Right lobe of liver (tissue), 6 donors: ENCODE measurements around the gene TRMO. TPM values are rescaled to one million over a fixed set of nuclear protein-coding genes. Genes with fewer than 3 reads are reported as not detected.

Source experiments
- ATAC-seq, 4 donors: fragments of 200-7000 bp; cut with Tn5 transposase; one replicate each; pipeline ENCODE4 v1.9.1; 2020; ENCODE audit warnings: mild to moderate bottlenecking in 4 of 4, moderate library complexity in 4 of 4
- DNase-seq, 3 donors: peaks; one replicate each; pipeline ENCODE4 v3.0.0-alpha.2; 2020
- H3K27ac ChIP-seq, 3 donors: fragments of 200-600 bp; one replicate each; pipeline ENCODE4 v1.8.0; 2022
- H3K27me3 ChIP-seq, 2 donors: fragments of 200-600 bp; one replicate each; pipeline ENCODE4 v1.8.0; 2022
- H3K36me3 ChIP-seq, 4 donors: fragments of 200-600 bp; sonication (generic) in 1 of 4; one replicate each; pipeline versions ENCODE4 v1.5.1 to v1.8.0; 2017 to 2022; ENCODE audit warnings: control low read depth in 1 of 4
- H3K4me1 ChIP-seq, 4 donors: fragments of 200-600 bp; sonication (generic) in 1 of 4; one replicate each; pipeline versions ENCODE4 v1.5.1 to v1.8.0; 2017 to 2022; ENCODE audit warnings: control low read depth in 1 of 4
- H3K4me3 ChIP-seq, 3 donors: fragments of 200-600 bp; one replicate each; pipeline ENCODE4 v1.8.0; 2022
- H3K9me3 ChIP-seq, 4 donors: fragments of 200-600 bp; sonication (generic) in 1 of 4; one replicate each; pipeline versions ENCODE4 v1.5.1 to v1.8.0; 2017 to 2022; ENCODE audit warnings: control low read depth in 1 of 4
- POLR2A ChIP-seq: fragments of 450-650 bp; IDR thresholded peaks from one replicate; pipeline ENCODE4 v1.6.1; 2017; ENCODE audit warnings: antibody characterized with exemption, mild to moderate bottlenecking
- WGBS: methylation state at CpG from one replicate; pipeline ENCODE4 v1.1.6; 2018; ENCODE audit warnings: low coverage, low lambda C conversion rate; ENCODE audit not compliant: insufficient coverage; ENCODE audit errors: missing lambda C conversion rate; 5-methylcytosine and 5-hydroxymethylcytosine counted together
- intact Hi-C, 2 donors: fragments of 100-400 bp; cut with DNase I; formaldehyde crosslinking; loops; one replicate each; pipeline versions ENCODE4 v1.11.2 to v1.14.1; 2022
- total RNA-seq, 6 experiments: library from RNA; depleted of rRNA in 2 of 6; stranded (reverse); fragments of >200 nt in 2 of 6; fragmentation: NEBNext Ultra II Directional in 3 of 6; extraction: Animal tissue kit (Norgen Biotek cat#: 25700) in 3 of 6; gene quantifications; one replicate each; pipeline versions ENCODE4 v1.1.0 to v1.2.4, GENCODE V29; 2016 to 2023
- TF ChIP-seq, protein P1 (sequence below), 4 donors: fragments of 200-600 bp in 3 of 4; fragments of 450-650 bp in 1 of 4; IDR thresholded peaks; one replicate each; pipeline versions ENCODE4 v1.5.1 to v1.8.0; 2016 to 2022; ENCODE audit warnings: antibody characterized with exemption in 4 of 4, mild to moderate bottlenecking in 2 of 4
- donor health status: DM: no; HTN: yes; CAD: no.
- donor health status: DM: no; HTN: no; CAD: no.
- donor health status: DM: no; HTN: no; CAD: no.
- donor health status: DM: no; HTN: yes; CAD: no.
- donor health status: DM: no; HTN: yes; CAD: no.

TRMO gene
- total RNA-seq, 6 experiments from 2014 or later: 5.7 to 14.7 (median 8.3) TPM

DNA sequence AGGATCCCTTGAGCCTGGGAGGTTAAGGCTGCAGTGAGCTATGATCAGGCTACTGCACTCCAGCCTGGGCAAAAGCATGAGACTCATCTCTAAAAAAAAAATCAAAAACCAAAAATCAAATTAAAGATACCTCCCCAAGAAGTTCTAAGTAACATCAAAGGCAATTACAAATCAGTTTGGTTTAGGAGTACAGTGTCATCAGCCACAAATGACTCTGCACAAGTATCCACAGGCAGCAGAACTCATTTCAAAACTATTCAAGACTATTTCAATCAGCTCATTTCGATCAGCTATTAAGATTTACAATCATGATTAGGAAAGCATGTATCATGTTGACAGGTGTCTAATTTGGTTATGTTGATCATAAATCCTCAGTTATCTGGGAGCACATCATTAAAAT, 19.1 kb downstream of the TRMO start:
- intact Hi-C loops: loop anchor here in 1 of 2 donors (5.0 kb wide), 1 partner anchor 196 kb away; no protein-coding TSS in a partner anchor
- no peak for TF ChIP-seq POLR2A
- TF ChIP-seq, protein P1, sequence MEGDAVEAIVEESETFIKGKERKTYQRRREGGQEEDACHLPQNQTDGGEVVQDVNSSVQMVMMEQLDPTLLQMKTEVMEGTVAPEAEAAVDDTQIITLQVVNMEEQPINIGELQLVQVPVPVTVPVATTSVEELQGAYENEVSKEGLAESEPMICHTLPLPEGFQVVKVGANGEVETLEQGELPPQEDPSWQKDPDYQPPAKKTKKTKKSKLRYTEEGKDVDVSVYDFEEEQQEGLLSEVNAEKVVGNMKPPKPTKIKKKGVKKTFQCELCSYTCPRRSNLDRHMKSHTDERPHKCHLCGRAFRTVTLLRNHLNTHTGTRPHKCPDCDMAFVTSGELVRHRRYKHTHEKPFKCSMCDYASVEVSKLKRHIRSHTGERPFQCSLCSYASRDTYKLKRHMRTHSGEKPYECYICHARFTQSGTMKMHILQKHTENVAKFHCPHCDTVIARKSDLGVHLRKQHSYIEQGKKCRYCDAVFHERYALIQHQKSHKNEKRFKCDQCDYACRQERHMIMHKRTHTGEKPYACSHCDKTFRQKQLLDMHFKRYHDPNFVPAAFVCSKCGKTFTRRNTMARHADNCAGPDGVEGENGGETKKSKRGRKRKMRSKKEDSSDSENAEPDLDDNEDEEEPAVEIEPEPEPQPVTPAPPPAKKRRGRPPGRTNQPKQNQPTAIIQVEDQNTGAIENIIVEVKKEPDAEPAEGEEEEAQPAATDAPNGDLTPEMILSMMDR (IDR thresholded peaks at IDR 0.05): no peak
- WGBS: 90% methylated on average over 1 of the region's 1 CpG

GRCh38 chr9:97900738-97901565, 21.3 kb downstream of the TRMO start:
- peak; percentile 74 to 88 (median 86) for ATAC-seq
- H3K4me1 ChIP-seq: peaks cover 0 to 12% (median 0%) of the 10 kb centered on the region in 4 donors
- H3K36me3 ChIP-seq: peaks cover 0 to 12% (median 10%) of the 10 kb centered on the region in 4 donors
- no peak overlapping the region for H3K4me3 ChIP-seq
- H3K27ac ChIP-seq: no peak overlapping the region
- no peak for TF ChIP-seq POLR2A
- TF ChIP-seq, protein P1 (IDR thresholded peaks at IDR 0.05): peak; percentile 65 to 79 (median 71)
- DNase-seq: peak in 1 of 3 donors; percentile 57
- 24% methylated on average over 5 of the region's 5 CpGs for WGBS
- H3K27me3 ChIP-seq: no peaks in the 10 kb centered on the region
- intact Hi-C loops: loop anchor here in 1 of 2 donors (5.0 kb wide), 1 partner anchor 194 kb away; no protein-coding TSS in a partner anchor
- no peaks in the 10 kb centered on the region for H3K9me3 ChIP-seq

More for the DNA sequence above, 19.1 kb downstream of the TRMO start:
- DNase-seq: no peak
- Histone ChIP-seq H3K9me3 (no peaks in the 10 kb centered on the region), H3K27me3 (no peaks in the 10 kb centered on the region), H3K4me3 (no peak overlapping the region), H3K4me1 (peaks cover 0 to 17% (median 0%) of the 10 kb centered on the region in 4 donors), H3K36me3 (peaks cover 0 to 12% (median 10%) of the 10 kb centered on the region in 4 donors), H3K27ac (no peak overlapping the region)
- ATAC-seq: no peak

DNA sequence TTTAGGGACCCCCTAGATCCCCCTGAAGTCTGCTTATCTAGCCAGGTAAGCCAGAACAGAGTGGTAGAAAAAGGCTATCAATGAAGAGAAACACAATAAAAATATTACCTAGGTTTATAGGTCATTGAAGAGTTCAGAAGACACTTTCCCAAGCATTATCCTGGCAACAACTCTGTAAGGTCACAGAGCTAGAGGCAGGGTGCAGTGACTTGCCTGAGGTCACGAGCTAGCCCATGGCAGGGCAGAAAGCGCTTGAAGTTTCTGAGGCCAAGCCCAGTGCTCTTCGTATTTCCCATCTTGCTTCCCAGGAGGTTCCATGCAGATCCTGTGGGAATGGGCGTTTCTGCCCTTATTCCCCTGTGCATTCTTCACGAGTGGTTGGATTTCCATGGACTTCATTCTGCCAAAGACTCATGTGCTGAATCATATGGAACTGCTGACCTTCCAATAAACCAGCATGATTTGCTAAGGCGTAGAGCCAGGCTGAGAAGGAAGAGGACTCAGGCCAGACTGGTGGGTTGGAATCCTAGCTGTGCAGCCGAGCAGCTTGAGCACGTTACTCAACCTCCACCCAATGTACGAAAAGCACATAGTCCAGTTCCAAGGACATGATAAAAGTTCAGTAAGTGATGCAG, 22.1 kb downstream of the TRMO start:
- Histone ChIP-seq H3K36me3 (peaks cover 0 to 12% (median 10%) of the 10 kb centered on the region in 4 donors), H3K4me3 (no peak overlapping the region), H3K27ac (no peak overlapping the region), H3K4me1 (peaks cover 0 to 8% (median 0%) of the 10 kb centered on the region in 4 donors), H3K9me3 (no peaks in the 10 kb centered on the region), H3K27me3 (no peaks in the 10 kb centered on the region)
- DNase-seq (peak in 1 of 3 donors; percentile 43), ATAC-seq (peak in 3 of 4 donors; percentile 41 to 60 (median 59))
- no peak for TF ChIP-seq POLR2A
- TF ChIP-seq, protein P1 (IDR thresholded peaks at IDR 0.05): no peak
- intact Hi-C loops: loop anchor here in 1 of 2 donors (5.0 kb wide), 1 partner anchor 193 kb away; no protein-coding TSS in a partner anchor
- 56% methylated on average over 4 of the region's 9 CpGs for WGBS

DNA sequence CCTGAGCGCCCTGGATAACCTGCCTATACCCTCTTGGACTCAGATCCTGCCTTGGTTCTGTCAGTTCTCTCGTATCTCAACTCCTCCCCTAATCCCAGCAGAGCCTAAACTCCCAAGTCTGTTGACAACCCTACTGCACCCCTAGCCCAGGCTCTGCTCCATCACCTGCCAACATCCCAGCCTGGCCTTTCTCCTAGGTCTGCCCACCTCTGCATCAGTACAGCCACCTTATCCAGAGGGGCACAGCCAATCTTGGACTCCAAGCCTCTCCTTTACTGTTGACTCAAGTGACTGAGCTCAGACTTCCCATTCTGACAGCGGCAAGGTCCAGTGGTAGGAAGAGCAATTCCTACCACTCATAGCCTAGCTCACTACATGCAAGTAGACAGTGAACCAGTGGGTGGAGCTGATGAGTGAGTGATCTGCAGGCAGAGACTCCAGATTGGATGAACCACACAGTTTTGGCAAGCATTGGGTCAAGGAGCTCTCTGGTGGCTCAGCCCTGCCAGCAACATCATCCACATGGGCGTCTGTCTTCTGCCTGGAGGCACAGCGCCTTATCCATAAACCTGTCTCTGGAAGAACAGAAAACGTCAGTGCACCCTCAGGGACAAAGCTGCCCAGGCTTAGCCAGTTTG, 26.5 kb downstream of the TRMO start:
- DNase-seq (no peak), ATAC-seq (peak in 2 of 4 donors; percentile 33 to 40)
- Histone ChIP-seq H3K4me1 (peaks cover 0 to 6% (median 0%) of the 10 kb centered on the region in 4 donors), H3K4me3 (no peak overlapping the region), H3K9me3 (no peaks in the 10 kb centered on the region), H3K36me3 (no peaks in the 10 kb centered on the region), H3K27me3 (no peaks in the 10 kb centered on the region), H3K27ac (no peak overlapping the region)
- intact Hi-C loops: loop anchor here in 1 of 2 donors (10.0 kb wide), 1 partner anchor 181 kb away; no protein-coding TSS in a partner anchor
- TF ChIP-seq, protein P1 (IDR thresholded peaks at IDR 0.05): no peak
- TF ChIP-seq POLR2A: no peak
- WGBS: 82% methylated on average over 4 of the region's 6 CpGs
